Large intestine (tissue), 3 donors: ENCODE data around the gene KLC3. TPM values are rescaled to one million over a fixed set of nuclear protein-coding genes. Genes with fewer than 3 reads are reported as not detected.

ENCODE experiments used
- DNase-seq, 2 donors: peaks; one replicate each; pipeline versions ENCODE4 v3.0.0 to v3.0.0-alpha.2; 2013
- H3K27ac ChIP-seq: one replicate; pipeline ENCODE4 v1.5.1; 2013; ENCODE audit warnings: low read length
- H3K27me3 ChIP-seq: 2 replicates; pipeline ENCODE4 v1.6.1; 2013; ENCODE audit warnings: low read length; ENCODE audit not compliant: control insufficient read depth, insufficient read depth
- H3K36me3 ChIP-seq: 2 replicates; pipeline ENCODE4 v1.6.1; 2013; ENCODE audit warnings: low read length; ENCODE audit not compliant: control insufficient read depth, insufficient read depth
- H3K4me1 ChIP-seq: one replicate; pipeline ENCODE4 v1.6.1; 2013; ENCODE audit warnings: low read length; ENCODE audit not compliant: control insufficient read depth, insufficient read depth
- H3K4me3 ChIP-seq: one replicate; pipeline ENCODE4 v1.5.1; 2013; ENCODE audit warnings: low read length
- H3K9me3 ChIP-seq: one replicate; pipeline ENCODE4 v1.6.1; 2013; ENCODE audit warnings: mild to moderate bottlenecking, low read depth, low read length, moderate library complexity; ENCODE audit not compliant: control insufficient read depth
- WGBS: methylation state at CpG from one replicate; pipeline ENCODE4 v1.1.5; 2013; ENCODE audit warnings: low lambda C conversion rate; ENCODE audit not compliant: insufficient coverage; 5-methylcytosine and 5-hydroxymethylcytosine counted together
- polyA plus RNA-seq: library from polyadenylated mRNA; unstranded; fragments of 120-200 nt; gene quantifications from one replicate; pipeline ENCODE4 v1.2.1, GENCODE V29; 2013

Gene KLC3
- polyA plus RNA-seq, 1 donor: 0.04 TPM

GRCh38 chr19:45348367-45349125, 8.0 kb downstream of the KLC3 start:
- H3K27ac ChIP-seq: no peak overlapping the region
- peaks cover 28% of the 10 kb centered on the region for H3K36me3 ChIP-seq
- H3K4me3 ChIP-seq: no peak overlapping the region
- no peak for DNase-seq
- WGBS: no CpG with 5 or more reads among the region's 23 CpGs
- no peaks in the 10 kb centered on the region for H3K4me1 ChIP-seq
- H3K27me3 ChIP-seq: peaks cover 36% of the 10 kb centered on the region
- H3K9me3 ChIP-seq: peaks cover 3% of the 10 kb centered on the region

- DNase-seq: no peak
- Histone ChIP-seq H3K36me3 (peaks cover 34% of the 10 kb centered on the region), H3K4me3 (no peak overlapping the region), H3K27ac (no peak overlapping the region), H3K4me1 (no peaks in the 10 kb centered on the region), H3K27me3 (peaks cover 36% of the 10 kb centered on the region), H3K9me3 (peaks cover 3% of the 10 kb centered on the region)
- WGBS: no CpG with 5 or more reads among the region's 3 CpGs
Observed at GRCh38 chr19:45349126-45349415, 8.5 kb downstream of the KLC3 start.

- Histone ChIP-seq H3K27ac (no peak overlapping the region), H3K36me3 (peaks cover 38% of the 10 kb centered on the region)
- WGBS: no CpG with 5 or more reads among the region's 17 CpGs
Observed at GRCh38 chr19:45349430-45349941, 8.9 kb downstream of the KLC3 start.

GRCh38 chr19:45350477-45351058, 10.0 kb downstream of the KLC3 start:
- Histone ChIP-seq H3K36me3 (peaks cover 44% of the 10 kb centered on the region), H3K9me3 (peaks cover 3% of the 10 kb centered on the region), H3K4me3 (no peak overlapping the region), H3K27me3 (peaks cover 23% of the 10 kb centered on the region), H3K4me1 (no peaks in the 10 kb centered on the region), H3K27ac (no peak overlapping the region)
- WGBS: no CpG with 5 or more reads among the region's 17 CpGs
- no peak for DNase-seq

More at GRCh38 chr19:45349430-45349941, 8.9 kb downstream of the KLC3 start:
- no peak for DNase-seq
- no peaks in the 10 kb centered on the region for H3K4me1 ChIP-seq
- peaks cover 34% of the 10 kb centered on the region for H3K27me3 ChIP-seq
- H3K9me3 ChIP-seq: peaks cover 3% of the 10 kb centered on the region
- H3K4me3 ChIP-seq: no peak overlapping the region

- Histone ChIP-seq H3K27me3 (peaks cover 15% of the 10 kb centered on the region), H3K9me3 (peaks cover 1% of the 10 kb centered on the region), H3K36me3 (peaks cover 44% of the 10 kb centered on the region), H3K4me1 (no peaks in the 10 kb centered on the region), H3K27ac (no peak overlapping the region), H3K4me3 (no peak overlapping the region)
- WGBS: no CpG with 5 or more reads among the region's 13 CpGs
- DNase-seq: no peak
Observed at GRCh38 chr19:45351401-45351952, 10.9 kb downstream of the KLC3 start.

- no peak overlapping the region for H3K4me3 ChIP-seq
- H3K4me1 ChIP-seq: no peaks in the 10 kb centered on the region
- no peak overlapping the region for H3K27ac ChIP-seq
- no CpG with 5 or more reads among the region's 15 CpGs for WGBS
- H3K9me3 ChIP-seq: no peaks in the 10 kb centered on the region
- peaks cover 10% of the 10 kb centered on the region for H3K27me3 ChIP-seq
- H3K36me3 ChIP-seq: peaks cover 50% of the 10 kb centered on the region
- no peak for DNase-seq
Observed at GRCh38 chr19:45352062-45352461, 11.5 kb downstream of the KLC3 start.

GRCh38 chr19:45352471-45352870, 11.9 kb downstream of the KLC3 start:
- peaks cover 7% of the 10 kb centered on the region for H3K27me3 ChIP-seq
- peaks cover 52% of the 10 kb centered on the region for H3K36me3 ChIP-seq
- DNase-seq: no peak
- H3K4me3 ChIP-seq: no peak overlapping the region
- no peak overlapping the region for H3K27ac ChIP-seq
- no peaks in the 10 kb centered on the region for H3K9me3 ChIP-seq
- no peaks in the 10 kb centered on the region for H3K4me1 ChIP-seq
- no CpG with 5 or more reads among the region's 20 CpGs for WGBS

GRCh38 chr19:45352914-45353796, 12.6 kb downstream of the KLC3 start:
- Histone ChIP-seq H3K36me3 (peaks cover 52% of the 10 kb centered on the region), H3K27ac (no peak overlapping the region), H3K4me3 (no peak overlapping the region), H3K4me1 (no peaks in the 10 kb centered on the region), H3K9me3 (no peaks in the 10 kb centered on the region), H3K27me3 (peaks cover under 1% of the 10 kb centered on the region)
- DNase-seq: no peak
- WGBS: no CpG with 5 or more reads among the region's 20 CpGs

GRCh38 chr19:45354241-45354842, 13.8 kb downstream of the KLC3 start:
- DNase-seq: no peak
- Histone ChIP-seq H3K4me3 (no peak overlapping the region), H3K4me1 (no peaks in the 10 kb centered on the region), H3K27me3 (no peaks in the 10 kb centered on the region), H3K27ac (no peak overlapping the region), H3K36me3 (peaks cover 55% of the 10 kb centered on the region), H3K9me3 (no peaks in the 10 kb centered on the region)
- WGBS: no CpG with 5 or more reads among the region's 11 CpGs

GRCh38 chr19:45355402-45355801, 14.9 kb downstream of the KLC3 start:
- H3K27ac ChIP-seq: no peak overlapping the region
- H3K4me3 ChIP-seq: no peak overlapping the region
- peaks cover 51% of the 10 kb centered on the region for H3K36me3 ChIP-seq
- no CpG with 5 or more reads among the region's 9 CpGs for WGBS
- no peaks in the 10 kb centered on the region for H3K27me3 ChIP-seq
- no peaks in the 10 kb centered on the region for H3K9me3 ChIP-seq
- H3K4me1 ChIP-seq: no peaks in the 10 kb centered on the region
- DNase-seq: no peak
